ENCODE measurements around the gene BCAS3. TPM values are rescaled to one million over a fixed set of nuclear protein-coding genes. Genes with fewer than 3 reads are reported as not detected.

Gene BCAS3
- 7.1 to 8.6 TPM (median 7.2 TPM) in 5 replicates for total RNA-seq (2022; extraction: Qiagen RNA extraction; ENCODE audit: low read depth)

GRCh38 chr17:60677308-60678117, at the start of gene BCAS3:
TSS of gene BCAS3 (plus strand) at chr17:60677851.

GRCh38 chr17:61399131-61400065, 721.7 kb downstream of the BCAS3 start, which contains the start of gene TBX2:
TSS of gene TBX2 (plus strand) at chr17:61399843. CDS start at chr17:61400177, 334 bp downstream.

Other genes starting within 250 kb of the BCAS3 start
- gene APPBP2, start 151.6 kb upstream of the BCAS3 start, total RNA-seq (2022; extraction: Qiagen RNA extraction; ENCODE audit: low read depth): 10.7 to 19.9 TPM (median 18.8 TPM) in 5 replicates
- gene PPM1D, start 77.7 kb upstream of the BCAS3 start, total RNA-seq (2022; extraction: Qiagen RNA extraction; ENCODE audit: low read depth): 17.8 to 23.7 TPM (median 19.2 TPM) in 5 replicates

All from A549 treated with RU486 at 1 μM for 4 hours (cell line).